Neural progenitor cell (in vitro differentiated cells): ENCODE results near the gene ANKRD2.

ENCODE experiments used
- CTCF ChIP-seq: fragments of 200-600 bp; sonication (generic); IDR thresholded peaks from 2 replicates; pipeline ENCODE4 v1.5.1; 2017; ENCODE audit warnings: antibody characterized with exemption, mild to moderate bottlenecking
- EZH2 ChIP-seq: fragments of 200-600 bp; sonication (generic); IDR thresholded peaks from 2 replicates; pipeline ENCODE4 v1.6.1; 2017; ENCODE audit warnings: antibody characterized with exemption, mild to moderate bottlenecking, moderate library complexity

GRCh38 chr10:97611473-97611872 is 38.9 kb downstream of the ANKRD2 start:
- TF ChIP-seq EZH2 (no peak), CTCF (no peak)
